ENCODE data around the gene NEDD9.
A peak's percentile ranks its signal among the peaks of the same experiment; 100 is the strongest.

NEDD9 gene

GRCh38 chr6:11174242-11174611 is 58.2 kb downstream of the NEDD9 start:
- no peak for DNase-seq (ENCODE audit: low spot score)

- DNase-seq (ENCODE audit: low spot score): peak; percentile 47
These were observed 59.8 kb downstream of the NEDD9 start for GRCh38 chr6:11172501-11173327.

GRCh38 chr6:11171952-11172351 is 60.5 kb downstream of the NEDD9 start:
- no peak for DNase-seq (ENCODE audit: low spot score)

- DNase-seq (ENCODE audit: low spot score): no peak
These were observed 64.3 kb downstream of the NEDD9 start for GRCh38 chr6:11168091-11168635.

- DNase-seq (ENCODE audit: low spot score): no peak
These were observed 65.5 kb downstream of the NEDD9 start for GRCh38 chr6:11166948-11167347.

- DNase-seq (ENCODE audit: low spot score): no peak
These were observed 67.5 kb downstream of the NEDD9 start for GRCh38 chr6:11164717-11165646.

GRCh38 chr6:11163932-11164331 is 68.5 kb downstream of the NEDD9 start:
- DNase-seq (ENCODE audit: low spot score): no peak

- no peak for DNase-seq (ENCODE audit: low spot score)
These were observed 70.2 kb downstream of the NEDD9 start for GRCh38 chr6:11162262-11162661.

GRCh38 chr6:11161031-11161956 is 71.2 kb downstream of the NEDD9 start:
- no peak for DNase-seq (ENCODE audit: low spot score)

GRCh38 chr6:11160199-11160598 is 72.3 kb downstream of the NEDD9 start:
- no peak for DNase-seq (ENCODE audit: low spot score)

- DNase-seq (ENCODE audit: low spot score): no peak
These were observed 76.9 kb downstream of the NEDD9 start for GRCh38 chr6:11155589-11155988.

- no peak for DNase-seq (ENCODE audit: low spot score)
These were observed 79.0 kb downstream of the NEDD9 start for GRCh38 chr6:11153447-11153846.

- DNase-seq (ENCODE audit: low spot score): no peak
These were observed 79.9 kb downstream of the NEDD9 start for GRCh38 chr6:11152581-11152980.

- DNase-seq (ENCODE audit: low spot score): no peak
These were observed 81.0 kb downstream of the NEDD9 start for GRCh38 chr6:11151488-11151887.

GRCh38 chr6:11149551-11149950 is 82.9 kb downstream of the NEDD9 start:
- DNase-seq (ENCODE audit: low spot score): no peak

- DNase-seq (ENCODE audit: low spot score): no peak
These were observed 86.2 kb downstream of the NEDD9 start for GRCh38 chr6:11146117-11146826.

GRCh38 chr6:11144393-11144851 is 88.0 kb downstream of the NEDD9 start:
- peak; percentile 59 for DNase-seq (ENCODE audit: low spot score)

GRCh38 chr6:11143394-11144371 is 88.8 kb downstream of the NEDD9 start:
- DNase-seq (ENCODE audit: low spot score): peak; percentile 24

- DNase-seq (ENCODE audit: low spot score): no peak
These were observed 90.0 kb downstream of the NEDD9 start for GRCh38 chr6:11142296-11143027.

All from hematopoietic multipotent progenitor cell treated with erythropoietin and hydrocortisone succinate and interleukin-3 and kit ligand, for 17 days (in vitro differentiated cells).